H1 (cell line): Measurements from ENCODE around the gene ATXN7. TPM values are rescaled to one million over a fixed set of nuclear protein-coding genes. Genes with fewer than 3 reads are reported as not detected.

Experiments used
- CTCF ChIA-PET: fragments of 300-600 bp; sonication (Branson Sonifier 250); formaldehyde crosslinking; loops from one replicate; lab custom pipeline; 2021; ENCODE audit not compliant: partially characterized antibody; lab: Charles Lee
- POLR2A ChIA-PET: fragments of 300-600 bp; sonication (Branson Sonifier 250); formaldehyde crosslinking; loops from one replicate; lab custom pipeline; 2021; ENCODE audit warnings: inconsistent platforms; ENCODE audit not compliant: partially characterized antibody; lab: Charles Lee
- DNase-seq, 2 experiments: peaks; one replicate each; pipeline versions ENCODE4 v3.0.0 to v3.0.0-alpha.2; 2010 to 2022; ENCODE audit warnings: low spot score in 2 of 2, low read depth in 1 of 2, mixed read lengths in 1 of 2
- FAIRE-seq: peaks from 2 replicates; lab custom pipeline; 2011; peaks lifted over from hg19 to GRCh38; lab: Jason Lieb, UNC
- H2AFZ ChIP-seq: 2 replicates; pipeline ENCODE4 v1.8.1; 2012; ENCODE audit warnings: low read length, inconsistent platforms
- H2AK5ac ChIP-seq: 2 replicates; pipeline ENCODE4 v1.6.1; 2013; ENCODE audit warnings: low read depth, low read length
- H2BK120ac ChIP-seq: replicated peaks from 2 replicates; pipeline ENCODE3; 2013; ENCODE audit warnings: low read depth, low read length, inconsistent platforms
- H2BK12ac ChIP-seq: 2 replicates; pipeline ENCODE4 v1.6.1; 2013; ENCODE audit warnings: low read depth, low read length
- H2BK15ac ChIP-seq: 2 replicates; pipeline ENCODE4 v1.6.1; 2013; ENCODE audit warnings: low read length
- H2BK20ac ChIP-seq: 2 replicates; pipeline ENCODE4 v1.6.1; 2013; ENCODE audit warnings: low read length
- H2BK5ac ChIP-seq: 2 replicates; pipeline ENCODE4 v1.6.1; 2013; ENCODE audit warnings: low read depth, low read length
- H3K14ac ChIP-seq: 2 replicates; pipeline ENCODE4 v1.6.1; 2013; ENCODE audit warnings: inconsistent platforms; ENCODE audit not compliant: insufficient read length
- H3K18ac ChIP-seq: 2 replicates; pipeline ENCODE4 v1.6.1; 2013; ENCODE audit warnings: low read length; ENCODE audit errors: extremely low read depth
- H3K23ac ChIP-seq: 2 replicates; pipeline ENCODE4 v1.6.1; 2013; ENCODE audit warnings: inconsistent platforms; ENCODE audit not compliant: insufficient read length
- H3K23me2 ChIP-seq: 2 replicates; pipeline ENCODE4 v1.6.1; 2013; ENCODE audit warnings: low read depth, low read length
- H3K27ac ChIP-seq: 2 replicates; pipeline ENCODE4 v1.6.1; 2011; ENCODE audit warnings: low read depth, low read length, inconsistent platforms
- H3K27me3 ChIP-seq, 4 experiments: replicated peaks in 1 of 4; 1 replicate in 1 of 4; 2 replicates in 3 of 4; pipeline versions ENCODE4 v1.6.1 to v1.8.1; 2011 to 2013; ENCODE audit warnings: low read length in 3 of 4, mild to moderate bottlenecking in 3 of 4, inconsistent platforms in 2 of 4, mixed read lengths in 2 of 4, moderate library complexity in 1 of 4; ENCODE audit not compliant: control insufficient read depth in 3 of 4, insufficient read depth in 3 of 4; ENCODE audit errors: extremely low read depth in 1 of 4
- H3K36me3 ChIP-seq, 4 experiments: 2 replicates each; pipeline versions ENCODE4 v1.6.1 to v1.8.1; 2011 to 2013; ENCODE audit warnings: mild to moderate bottlenecking in 4 of 4, low read length in 3 of 4, moderate library complexity in 2 of 4, control low read depth in 1 of 4, inconsistent platforms in 1 of 4; ENCODE audit not compliant: insufficient read depth in 4 of 4, control insufficient read depth in 2 of 4
- H3K4ac ChIP-seq: replicated peaks from 2 replicates; pipeline ENCODE3; 2013; ENCODE audit warnings: low read length, low read depth, mixed read lengths, inconsistent platforms; ENCODE audit not compliant: insufficient read length
- H3K4me1 ChIP-seq, 4 experiments: replicated peaks in 1 of 4; 1 replicate in 1 of 4; 2 replicates in 3 of 4; pipeline versions ENCODE4 v1.6.1 to v1.8.1; 2011 to 2013; ENCODE audit warnings: low read length in 3 of 4, inconsistent platforms in 2 of 4, mixed read lengths in 1 of 4; ENCODE audit not compliant: insufficient read depth in 4 of 4, control insufficient read depth in 3 of 4
- H3K4me2 ChIP-seq, 2 experiments: 2 replicates each; pipeline versions ENCODE4 v1.6.1 to v1.8.1; 2011 to 2013; ENCODE audit warnings: low read depth in 2 of 2, low read length in 2 of 2, control low read depth in 1 of 2, inconsistent platforms in 1 of 2, mild to moderate bottlenecking in 1 of 2; ENCODE audit not compliant: insufficient read depth in 1 of 2
- H3K4me3 ChIP-seq, 4 experiments: fragments of 200-600, 300-600 bp in 1 of 4; sonication (generic), shearing (Covaris generic), sonication (Bioruptor Twin) in 1 of 4; 2 replicates each; pipeline versions ENCODE4 v1.5.1 to v1.8.1; 2011 to 2016; ENCODE audit warnings: low read length in 4 of 4, low read depth in 3 of 4, control low read depth in 2 of 4, inconsistent platforms in 2 of 4, mild to moderate bottlenecking in 2 of 4, mixed read lengths in 1 of 4, moderate library complexity in 1 of 4; ENCODE audit not compliant: insufficient read depth in 2 of 4; ENCODE audit errors: extremely low read depth in 1 of 4
- H3K56ac ChIP-seq: replicated peaks from 2 replicates; pipeline ENCODE3; 2013; ENCODE audit warnings: low read depth, mild to moderate bottlenecking, mixed read lengths, low read length, inconsistent platforms; ENCODE audit not compliant: insufficient read length
- H3K79me1 ChIP-seq: 2 replicates; pipeline ENCODE4 v1.6.1; 2013; ENCODE audit warnings: low read depth, low read length, control low read depth
- H3K79me2 ChIP-seq, 2 experiments: 2 replicates each; pipeline versions ENCODE4 v1.6.1 to v1.8.1; 2012 to 2013; ENCODE audit warnings: low read length in 2 of 2, mild to moderate bottlenecking in 2 of 2, inconsistent platforms in 1 of 2; ENCODE audit not compliant: insufficient read depth in 2 of 2, control insufficient read depth in 1 of 2
- H3K9ac ChIP-seq, 4 experiments: replicated peaks in 1 of 4; 1 replicate in 1 of 4; 2 replicates in 3 of 4; pipeline versions ENCODE4 v1.6.1 to v1.8.1; 2011 to 2013; ENCODE audit warnings: low read depth in 3 of 4, low read length in 3 of 4, control low read depth in 2 of 4, mild to moderate bottlenecking in 2 of 4, moderate library complexity in 2 of 4, inconsistent platforms in 1 of 4; ENCODE audit errors: extremely low read depth in 1 of 4
- H3K9me3 ChIP-seq, 2 experiments: 2 replicates each; pipeline versions ENCODE4 v1.6.1 to v1.8.1; 2012 to 2013; ENCODE audit warnings: mild to moderate bottlenecking in 2 of 2, moderate library complexity in 2 of 2, control low read depth in 1 of 2, inconsistent platforms in 1 of 2, low read depth in 1 of 2, low read length in 1 of 2, mixed read lengths in 1 of 2; ENCODE audit not compliant: insufficient read depth in 2 of 2
- H4K20me1 ChIP-seq, 2 experiments: replicated peaks in 1 of 2; 2 replicates each; pipeline versions ENCODE3 to v1.8.1; 2011 to 2013; ENCODE audit warnings: inconsistent platforms in 2 of 2, low read length in 2 of 2, mild to moderate bottlenecking in 1 of 2; ENCODE audit not compliant: insufficient read depth in 2 of 2, control insufficient read depth in 1 of 2
- H4K5ac ChIP-seq: 2 replicates; pipeline ENCODE4 v1.6.1; 2013; ENCODE audit warnings: low read length, low read depth, mixed read lengths, inconsistent platforms; ENCODE audit not compliant: insufficient read length
- H4K8ac ChIP-seq: 2 replicates; pipeline ENCODE4 v1.8.0; 2013; ENCODE audit warnings: mild to moderate bottlenecking, moderate library complexity, low read length, inconsistent platforms; ENCODE audit not compliant: insufficient read depth; ENCODE audit errors: extremely low read depth
- H4K91ac ChIP-seq: replicated peaks from 2 replicates; pipeline ENCODE3; 2013; ENCODE audit warnings: low read length, mixed read lengths, inconsistent platforms; ENCODE audit not compliant: insufficient read length
- ASH2L ChIP-seq: fragments of 200-600, 300-600 bp; sonication (generic); IDR thresholded peaks from one replicate; pipeline ENCODE4 v1.7.1; 2017; ENCODE audit warnings: low read length
- BCL11A ChIP-seq, 2 experiments: IDR thresholded peaks; one replicate each; pipeline ENCODE4 v1.6.1; 2011; ENCODE audit warnings: low read depth in 2 of 2, low read length in 2 of 2, mild to moderate bottlenecking in 2 of 2
- E2F6 ChIP-seq: IDR thresholded peaks from 2 replicates; pipeline ENCODE4 v1.6.1; 2012; ENCODE audit warnings: inconsistent platforms
- EGR1 ChIP-seq: IDR thresholded peaks from 2 replicates; pipeline ENCODE4 v1.6.1; 2011; ENCODE audit warnings: low read depth, low read length, borderline replicate concordance
- HDAC2 ChIP-seq, 2 experiments: fragments of 300-600 bp in 1 of 2; sonication (generic) in 1 of 2; IDR thresholded peaks; 2 replicates each; pipeline ENCODE4 v1.6.1; 2011 to 2012; ENCODE audit warnings: low read depth in 2 of 2, low read length in 2 of 2, mild to moderate bottlenecking in 2 of 2, moderate library complexity in 2 of 2, borderline replicate concordance in 1 of 2, inconsistent platforms in 1 of 2
- HDAC6 ChIP-seq: IDR thresholded peaks from one replicate; pipeline ENCODE4 v1.7.1; 2012; ENCODE audit warnings: low read depth, mild to moderate bottlenecking, inconsistent platforms, low read length, moderate library complexity
- JUND ChIP-seq: IDR thresholded peaks from 2 replicates; pipeline ENCODE4 v1.6.1; 2011; ENCODE audit warnings: mild to moderate bottlenecking, improper control_type of control experiment, low read length
- KDM1A ChIP-seq: fragments of 200-600, 300-600 bp; sonication (generic); IDR thresholded peaks from 2 replicates; pipeline ENCODE4 v1.7.1; 2016; ENCODE audit warnings: mild to moderate bottlenecking, low read length, borderline replicate concordance
- KDM4A ChIP-seq: IDR thresholded peaks from one replicate; pipeline ENCODE4 v1.7.1; 2012; ENCODE audit warnings: low read depth, mild to moderate bottlenecking, moderate library complexity, low read length, inconsistent platforms; ENCODE audit not compliant: severe bottlenecking
- NRF1 ChIP-seq: IDR thresholded peaks from 2 replicates; pipeline ENCODE4 v1.6.1; 2011; ENCODE audit warnings: mild to moderate bottlenecking, low read depth, low read length, improper control_type of control experiment
- RAD21 ChIP-seq, 2 experiments: IDR thresholded peaks in 1 of 2; conservative IDR thresholded peaks in 1 of 2; 2 replicates each; pipeline ENCODE4 v1.6.1; 2011; ENCODE audit warnings: low read depth in 2 of 2, low read length in 2 of 2, improper control_type of control experiment in 1 of 2, inconsistent platforms in 1 of 2, mild to moderate bottlenecking in 1 of 2, moderate library complexity in 1 of 2
- RBBP5 ChIP-seq: IDR thresholded peaks from 2 replicates; pipeline ENCODE4 v1.7.1; 2012; ENCODE audit warnings: low read depth, mild to moderate bottlenecking, inconsistent platforms, low read length, moderate library complexity, borderline replicate concordance
- SIRT6 ChIP-seq: IDR thresholded peaks from one replicate; pipeline ENCODE4 v1.7.1; 2012; ENCODE audit warnings: low read length, inconsistent platforms
- TAF1 ChIP-seq: IDR thresholded peaks from 2 replicates; pipeline ENCODE4 v1.6.1; 2011; ENCODE audit warnings: mild to moderate bottlenecking, low read depth, low read length
- WGBS, 2 experiments: shearing (Covaris generic) in 1 of 2; methylation state at CpG; one replicate each; pipeline versions ENCODE4 v1.1.6 to v1.1.7; 2013 to 2015; ENCODE audit warnings: low lambda C conversion rate in 2 of 2, mixed read lengths in 2 of 2, inconsistent platforms in 1 of 2, low coverage in 1 of 2, missing lambda C conversion rate in 1 of 2; ENCODE audit not compliant: insufficient replicate concordance in 2 of 2, insufficient coverage in 1 of 2, insufficient read length in 1 of 2; ENCODE audit errors: extremely low coverage in 1 of 2, missing lambda C conversion rate in 1 of 2; 5-methylcytosine and 5-hydroxymethylcytosine counted together
- polyA plus RNA-seq, 7 experiments: library from polyadenylated mRNA; depleted of rRNA in 3 of 7; stranded (reverse) in 5 of 7; unstranded in 2 of 7; fragments of >200 nt in 5 of 7; fragments of 200-250 nt in 2 of 7; gene quantifications; 1 replicate in 5 of 7; 2 replicates in 1 of 7; 4 replicates in 1 of 7; pipeline versions ENCODE4 v1.2.1 to v1.2.3, GENCODE V29; 2011 to 2013; ENCODE audit warnings: missing spikeins in 2 of 7, mixed read lengths in 2 of 7
- total RNA-seq: library from RNA; stranded (reverse); fragmentation: NEBNext Ultra II Directional; extraction: Animal tissue kit (Norgen Biotek cat#: 25700); gene quantifications from 2 replicates; pipeline ENCODE4 v1.2.1, GENCODE V29; 2021

ATXN7 gene
- total and polyA plus RNA-seq, 2 of the 8 experiments (the other 6 are each of a cell fraction or from before 2014, with no cell fraction given): 15.5 to 16.8 TPM

GRCh38 chr3:63995086-63995485 is 131.4 kb downstream of the ATXN7 start:
- H3K18ac ChIP-seq: no peak overlapping the region
- no peak overlapping the region for H4K8ac ChIP-seq
- no peaks in the 10 kb centered on the region for H3K79me1 ChIP-seq
- H2AFZ ChIP-seq: no peak overlapping the region
- no peak overlapping the region for H2BK12ac ChIP-seq
- H3K56ac ChIP-seq: no peak overlapping the region
- 97% methylated on average over 5 of the region's 5 CpGs; no CpG with 5 or more reads in 1 of the 2 experiments for WGBS, 2 experiments
- H3K27ac ChIP-seq: no peak overlapping the region
- no peak overlapping the region for H3K4me3 ChIP-seq
- FAIRE-seq (no peak), DNase-seq (no peak)
- H2AK5ac ChIP-seq: no peak overlapping the region
- H3K14ac ChIP-seq: no peak overlapping the region
- H3K27me3 ChIP-seq: no peaks in the 10 kb centered on the region
- H4K20me1 ChIP-seq: no peaks in the 10 kb centered on the region
- no peak overlapping the region for H2BK15ac ChIP-seq
- no peak overlapping the region for H4K5ac ChIP-seq
- no peak overlapping the region for H2BK5ac ChIP-seq
- no peak overlapping the region for H3K4ac ChIP-seq
- peaks cover 0 to 6% (median 4%) of the 10 kb centered on the region in 4 experiments; a peak in 3 of 7 replicates for H3K4me1 ChIP-seq
- H3K9me3 ChIP-seq: no peaks in the 10 kb centered on the region
- H4K91ac ChIP-seq: no peak overlapping the region
- H3K4me2 ChIP-seq: no peak overlapping the region
- H3K79me2 ChIP-seq: no peaks in the 10 kb centered on the region
- no peak overlapping the region for H2BK120ac ChIP-seq
- H3K23ac ChIP-seq: no peak overlapping the region
- CTCF ChIA-PET: interaction anchor here (0.6 to 10.4 kb wide), 10 partner anchors 12 to 302 kb away, joined by 3 to 115 read pairs (median 6); no protein-coding TSS in a partner anchor
- peaks cover 12 to 35% (median 26%) of the 10 kb centered on the region in 4 experiments; a peak in 7 of 8 replicates for H3K36me3 ChIP-seq
- H2BK20ac ChIP-seq: no peak overlapping the region
- POLR2A ChIA-PET: no interaction called here
- no peak overlapping the region for H3K9ac ChIP-seq
- H3K23me2 ChIP-seq: no peaks in the 10 kb centered on the region
- TF ChIP-seq RAD21 (IDR thresholded peaks at IDR 0.05 in 1 of 2, conservative IDR thresholded peaks at IDR 0.05 in 1 of 2; ENCODE audit: low read depth in 2 of 2, low read length in 2 of 2): no peak
- no peak for TF ChIP-seq E2F6
- no peak for TF ChIP-seq EGR1
- TF ChIP-seq TAF1: no peak
- no peak for TF ChIP-seq HDAC2 (IDR thresholded peaks at IDR 0.05; ENCODE audit: borderline replicate concordance in 1 of 2, low read depth in 2 of 2, low read length in 2 of 2)
- no peak for TF ChIP-seq HDAC6
- no peak for TF ChIP-seq SIRT6
- TF ChIP-seq JUND: no peak
- no peak for TF ChIP-seq NRF1
- TF ChIP-seq ASH2L: no peak
- TF ChIP-seq RBBP5: no peak
- TF ChIP-seq BCL11A (IDR thresholded peaks at IDR 0.05; ENCODE audit: low read depth in 2 of 2, low read length in 2 of 2): no peak
- TF ChIP-seq KDM4A: no peak
- no peak for TF ChIP-seq KDM1A
